ENCODE results near the gene DOK4.

DNA sequence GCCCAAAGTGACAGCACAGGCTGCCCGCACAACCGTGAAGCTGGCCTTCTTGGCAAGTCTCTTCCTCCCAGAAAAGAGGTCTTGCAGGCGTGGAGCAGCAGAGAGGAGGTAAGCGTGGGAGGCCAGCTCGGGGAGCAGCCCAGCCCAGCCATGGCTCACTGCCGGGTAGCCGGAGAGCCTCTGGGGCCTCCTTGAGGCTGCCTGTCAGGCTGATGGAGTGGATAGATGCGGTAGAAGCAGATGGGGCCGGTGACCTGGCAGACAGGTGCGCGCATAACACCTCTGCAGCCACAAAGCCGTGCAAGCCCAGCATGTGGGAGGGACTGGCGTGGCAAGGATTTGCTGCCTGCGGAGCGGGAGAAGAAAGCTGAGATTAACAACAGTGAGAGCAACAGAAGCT, 17.1 kb upstream of the DOK4 start:
- no peak for TF ChIP-seq EZH2 (IDR thresholded peaks at IDR 0.05; ENCODE audit: borderline replicate concordance, low read depth, low read length, severe bottlenecking)
- TF ChIP-seq, protein P1, sequence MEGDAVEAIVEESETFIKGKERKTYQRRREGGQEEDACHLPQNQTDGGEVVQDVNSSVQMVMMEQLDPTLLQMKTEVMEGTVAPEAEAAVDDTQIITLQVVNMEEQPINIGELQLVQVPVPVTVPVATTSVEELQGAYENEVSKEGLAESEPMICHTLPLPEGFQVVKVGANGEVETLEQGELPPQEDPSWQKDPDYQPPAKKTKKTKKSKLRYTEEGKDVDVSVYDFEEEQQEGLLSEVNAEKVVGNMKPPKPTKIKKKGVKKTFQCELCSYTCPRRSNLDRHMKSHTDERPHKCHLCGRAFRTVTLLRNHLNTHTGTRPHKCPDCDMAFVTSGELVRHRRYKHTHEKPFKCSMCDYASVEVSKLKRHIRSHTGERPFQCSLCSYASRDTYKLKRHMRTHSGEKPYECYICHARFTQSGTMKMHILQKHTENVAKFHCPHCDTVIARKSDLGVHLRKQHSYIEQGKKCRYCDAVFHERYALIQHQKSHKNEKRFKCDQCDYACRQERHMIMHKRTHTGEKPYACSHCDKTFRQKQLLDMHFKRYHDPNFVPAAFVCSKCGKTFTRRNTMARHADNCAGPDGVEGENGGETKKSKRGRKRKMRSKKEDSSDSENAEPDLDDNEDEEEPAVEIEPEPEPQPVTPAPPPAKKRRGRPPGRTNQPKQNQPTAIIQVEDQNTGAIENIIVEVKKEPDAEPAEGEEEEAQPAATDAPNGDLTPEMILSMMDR (IDR thresholded peaks at IDR 0.05; ENCODE audit: extremely low read depth in 1 of 2, insufficient read depth in 1 of 2, low read depth in 1 of 2, low read length in 2 of 2): no peak
- no peak for TF ChIP-seq GATA2 (IDR thresholded peaks at IDR 0.05; ENCODE audit: insufficient read depth, insufficient read length, low read depth, low read length)
- no peak for TF ChIP-seq POLR2A (IDR thresholded peaks at IDR 0.05; ENCODE audit: low read depth, low read length)

Measured in endothelial cell of umbilical vein (primary cell).